NCI-H460 (cell line): Measurements from ENCODE around the gene GPR176. TPM values are rescaled to one million over a fixed set of nuclear protein-coding genes. Genes with fewer than 3 reads are reported as not detected.

Experiments
- DNase-seq: peaks from one replicate; pipeline ENCODE4 v3.0.0-alpha.2; 2016; ENCODE audit warnings: low read depth; ENCODE audit errors: extremely low read depth
- total RNA-seq: library from RNA; depleted of rRNA; stranded (reverse); fragments of >200 nt; shearing (Covaris generic); gene quantifications from 2 replicates; pipeline ENCODE4 v1.2.3, GENCODE V29; 2014

Gene GPR176
- total RNA-seq, 1 experiment from 2014 or later, result 0.84 TPM

DNA sequence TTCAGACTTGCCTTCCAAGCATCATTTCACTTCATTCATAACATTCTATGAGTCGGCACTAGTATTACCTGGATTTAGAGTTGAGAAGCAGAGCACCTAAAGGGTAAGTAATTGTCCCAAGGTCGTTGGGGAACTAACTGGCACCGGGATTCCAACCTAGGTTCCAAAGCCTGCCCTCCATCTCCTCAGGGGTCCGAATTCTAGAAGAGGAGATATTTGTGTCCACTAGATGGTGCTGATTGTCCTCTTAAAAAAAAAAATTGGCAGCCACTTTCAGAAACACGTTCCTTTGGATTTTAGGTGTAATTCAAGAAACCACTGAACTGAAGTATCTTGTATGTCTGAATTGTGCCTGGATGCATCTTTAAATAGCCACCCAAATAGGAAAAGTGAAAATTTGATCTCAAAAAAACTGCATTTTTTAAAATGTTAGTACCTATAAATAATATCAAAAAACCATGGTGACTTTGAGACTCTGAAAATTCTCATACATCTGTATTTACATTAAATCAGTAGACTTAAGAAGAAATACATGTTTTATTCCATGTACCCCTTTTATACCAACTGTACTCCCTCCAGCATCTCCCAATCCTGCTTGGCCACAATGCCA lies 133.5 kb downstream of the GPR176 start:
- peak; percentile 50 for DNase-seq

DNA sequence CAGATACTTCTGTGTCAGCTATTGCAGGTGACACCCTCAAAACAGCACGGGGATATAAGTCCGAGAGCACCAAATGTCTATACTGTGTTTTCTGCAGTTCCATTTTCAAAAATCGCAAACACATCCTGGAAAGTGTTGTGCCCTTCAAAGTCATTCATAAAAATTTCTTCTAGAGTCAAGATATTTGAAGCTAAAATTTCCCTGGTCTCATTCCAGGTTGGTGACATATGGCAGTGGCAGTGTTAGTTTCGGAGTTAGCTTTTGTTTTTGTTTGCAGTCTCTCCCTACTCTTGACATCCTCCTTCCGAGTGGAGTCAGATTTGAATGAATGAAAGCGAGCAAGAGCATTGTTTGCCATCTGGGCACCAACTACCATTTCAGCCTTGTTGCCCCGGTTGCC lies 134.2 kb downstream of the GPR176 start:
- DNase-seq, result no peak

DNA sequence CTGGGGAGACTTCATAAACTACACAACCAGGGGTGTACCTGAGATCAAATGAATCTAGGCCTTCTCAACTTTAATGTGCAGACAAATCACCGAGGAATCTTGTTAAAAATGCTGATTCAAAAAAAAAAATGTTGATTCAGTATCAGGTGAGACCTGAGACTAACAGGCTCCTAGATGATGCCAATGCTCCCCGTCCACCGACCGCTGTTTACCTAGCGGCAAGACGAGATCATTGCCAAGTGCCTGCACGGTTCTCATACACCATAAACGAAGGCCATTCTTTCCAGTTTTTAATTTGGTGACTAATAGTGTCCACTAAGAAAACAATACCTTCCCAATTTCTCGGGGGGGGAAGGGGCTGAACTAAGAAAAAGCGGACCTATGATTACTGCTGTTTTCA lies 134.9 kb downstream of the GPR176 start:
- no peak for DNase-seq

DNA sequence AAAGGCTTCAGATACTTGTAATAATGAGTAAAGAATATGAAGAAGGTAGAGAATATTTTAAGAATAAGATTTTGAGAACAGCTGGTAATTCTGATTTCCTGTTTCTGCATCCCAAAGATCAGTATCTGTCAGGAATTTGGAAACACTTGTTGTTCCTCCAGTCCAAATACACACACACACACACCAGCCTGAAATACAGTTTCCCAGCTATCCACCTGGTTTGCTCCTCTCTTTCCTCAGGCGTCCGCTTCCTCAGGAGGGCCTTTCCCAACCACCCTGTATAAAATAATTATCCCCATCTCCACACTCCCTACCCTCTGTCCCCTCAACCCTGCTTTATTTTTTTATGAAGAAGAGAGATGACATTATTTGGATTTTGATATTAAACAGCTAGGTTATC lies 135.4 kb downstream of the GPR176 start:
- DNase-seq, result no peak

DNA sequence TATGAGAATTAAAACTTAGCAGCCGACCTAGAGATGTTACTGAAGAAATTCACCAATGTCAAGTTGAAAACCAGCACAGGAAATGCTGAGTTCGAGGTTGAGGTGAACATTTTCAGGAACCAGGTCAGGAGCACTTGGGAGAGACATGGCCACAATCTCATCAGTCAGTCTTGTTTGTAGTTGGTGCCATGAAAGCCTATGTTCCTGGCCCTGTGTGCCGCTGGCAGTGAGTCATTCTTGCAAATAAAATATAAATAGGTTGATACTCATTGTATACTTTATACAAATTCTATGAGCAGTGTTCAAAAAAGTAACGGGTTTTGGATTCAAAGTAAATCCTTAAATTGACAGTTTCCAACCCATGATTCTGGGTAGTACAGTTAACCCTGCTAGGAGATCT lies 135.9 kb downstream of the GPR176 start:
- DNase-seq, result no peak

DNA sequence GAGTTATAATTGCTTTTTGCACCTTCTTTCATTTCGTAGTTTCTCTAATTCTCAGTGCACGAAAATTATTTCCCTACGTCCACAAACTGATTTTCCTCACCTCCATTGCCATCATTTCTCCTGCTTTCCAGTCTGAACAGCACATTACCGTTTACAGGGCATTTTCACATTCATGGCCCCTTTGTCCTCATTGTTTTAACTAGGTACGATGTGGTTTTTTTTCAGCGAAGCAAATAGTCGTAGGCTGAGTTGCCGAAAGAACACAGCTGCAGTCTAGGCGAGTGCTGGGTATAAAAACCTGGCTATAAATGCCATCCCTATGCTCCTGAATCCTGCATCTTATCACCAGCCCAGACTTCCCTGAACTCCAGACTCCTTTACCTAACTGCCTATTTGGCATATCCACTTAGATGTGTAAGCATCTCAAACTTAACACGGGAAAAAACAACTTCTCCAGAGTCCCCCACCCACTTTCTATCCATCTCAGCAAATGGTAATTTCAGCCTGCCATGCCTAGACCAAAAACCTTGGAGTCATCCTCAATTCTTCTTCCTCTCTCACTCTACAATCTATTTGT lies 136.7 kb downstream of the GPR176 start:
- no peak for DNase-seq

DNA sequence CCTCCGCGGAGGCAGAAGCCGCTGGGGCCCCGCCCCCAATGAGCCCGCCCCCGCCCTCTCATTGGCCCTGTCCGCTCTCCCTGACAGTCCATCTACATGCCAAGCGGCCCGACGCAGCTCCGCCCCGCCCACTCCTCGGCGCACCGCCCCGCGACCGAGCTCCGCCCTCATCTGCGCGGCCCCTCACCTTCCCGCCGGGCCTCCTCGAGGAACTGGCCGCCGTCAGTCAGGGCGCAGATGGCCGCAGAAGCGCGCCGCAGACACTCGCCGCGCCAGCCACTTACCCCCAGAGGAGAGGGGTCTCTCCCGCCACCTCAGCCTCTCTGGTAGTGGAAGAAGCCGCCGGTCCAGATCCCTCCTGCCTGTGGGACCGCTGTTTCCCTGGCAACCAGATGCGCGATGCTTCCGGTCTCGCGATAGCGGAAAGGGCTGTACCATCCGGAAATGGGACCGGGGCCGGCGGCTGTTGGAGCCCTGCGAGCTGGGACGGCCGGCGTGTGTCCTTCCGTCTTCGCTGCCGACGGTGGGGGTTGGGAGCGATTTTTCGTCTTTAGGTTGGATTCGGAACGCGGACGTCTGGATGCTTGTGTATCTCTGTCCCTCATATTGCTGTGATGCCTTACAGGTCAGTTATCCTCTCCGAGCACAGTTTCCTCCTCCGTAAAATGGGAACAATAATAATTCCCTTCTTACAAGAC lies 137.5 kb downstream of the GPR176 start, which contains the start of gene FSIP1:
Gene FSIP1, minus strand, starts transcription at position 401 of the 698 bp plus-strand sequence. CDS start 6,317 bp downstream, outside the sequence.
- peak; percentile 94 for DNase-seq

DNA sequence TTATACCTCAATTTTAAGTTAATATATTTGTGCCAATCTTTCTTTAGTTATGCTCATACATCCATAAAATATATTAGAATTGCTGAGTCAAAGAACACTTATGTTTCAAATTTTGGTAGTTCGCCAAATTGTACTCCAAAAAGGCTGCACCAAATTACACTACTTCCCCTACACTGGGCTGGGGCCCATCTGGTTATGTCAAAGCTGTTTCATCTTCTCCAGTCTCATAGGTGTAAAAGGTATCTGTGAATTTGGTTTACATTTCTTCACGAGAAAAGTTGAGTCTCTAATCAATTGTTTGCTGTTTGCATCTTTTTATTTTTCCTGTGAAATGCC lies 138.1 kb downstream of the GPR176 start:
- no peak for DNase-seq

DNA sequence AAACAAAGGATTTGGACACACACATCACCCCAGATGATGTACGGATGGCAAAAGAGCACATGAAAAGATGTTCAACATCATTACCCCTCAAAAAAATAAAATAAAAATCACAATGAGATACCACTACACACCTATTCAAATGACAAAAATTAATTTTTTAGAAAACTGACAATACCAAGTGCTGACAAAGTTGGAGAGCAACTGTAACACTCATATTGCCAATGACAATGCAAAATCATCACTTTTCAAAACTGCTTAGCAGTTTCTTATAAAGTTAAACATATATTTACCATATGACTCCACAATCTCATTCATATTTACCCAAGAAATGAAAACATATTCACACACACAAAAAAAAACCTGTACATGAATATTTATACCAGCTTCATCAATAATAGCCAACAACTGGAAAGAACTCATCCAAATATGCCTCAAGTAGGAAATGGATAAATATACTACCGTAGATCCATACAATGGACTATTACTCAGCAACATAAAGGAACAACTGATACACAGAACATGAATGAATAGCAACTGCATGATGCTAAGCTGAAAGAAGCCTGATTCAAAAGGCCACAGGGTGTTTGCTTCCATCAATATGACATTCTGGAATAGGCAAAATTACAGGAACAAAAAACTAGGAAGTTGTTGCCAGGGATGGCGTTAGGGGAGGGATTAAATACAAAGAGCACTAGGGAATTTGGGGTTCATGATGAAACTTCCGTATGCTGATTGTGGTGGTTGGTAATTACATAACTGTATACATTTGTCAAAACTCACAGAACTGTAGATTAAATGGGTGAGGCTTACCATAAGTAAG lies 138.7 kb downstream of the GPR176 start:
- no peak for DNase-seq

DNA sequence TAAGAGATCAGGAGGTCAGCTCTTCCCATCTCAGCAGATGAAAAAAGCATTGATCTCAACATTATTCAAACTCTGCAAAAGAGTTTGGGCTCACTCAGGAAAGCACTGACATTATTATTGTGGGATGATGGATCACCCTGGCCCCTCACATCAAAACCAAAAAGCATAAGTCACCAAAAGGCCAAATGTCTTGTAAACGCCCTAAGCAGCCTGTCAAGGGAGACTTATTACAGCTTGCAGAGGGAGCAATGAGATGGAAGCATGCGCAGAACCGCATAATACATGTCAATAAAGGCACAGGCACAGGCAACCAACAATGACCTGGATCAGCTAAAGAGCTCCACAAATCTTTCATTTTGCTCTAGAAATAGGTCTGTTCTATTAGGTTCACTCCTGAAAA lies 142.0 kb downstream of the GPR176 start:
- DNase-seq, result no peak

DNA sequence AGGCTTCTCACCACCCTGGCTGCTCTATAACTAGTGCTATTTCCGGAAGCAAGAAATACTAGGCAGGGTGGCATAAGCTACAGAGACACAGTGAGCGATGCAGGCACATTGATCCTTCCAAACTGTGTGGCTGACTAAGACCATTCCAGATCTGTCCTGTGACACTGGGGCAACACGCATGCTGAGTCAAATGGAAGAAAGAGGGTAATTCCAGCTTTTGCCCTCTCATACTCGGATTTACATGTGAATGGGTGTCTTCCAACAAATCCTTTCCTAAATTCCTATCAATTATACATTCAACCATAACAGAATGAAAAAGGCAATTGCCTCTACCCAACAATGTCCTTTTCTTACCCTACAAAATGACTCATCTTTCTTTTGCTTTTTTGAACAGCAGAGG lies 142.6 kb downstream of the GPR176 start:
- DNase-seq, result no peak

DNA sequence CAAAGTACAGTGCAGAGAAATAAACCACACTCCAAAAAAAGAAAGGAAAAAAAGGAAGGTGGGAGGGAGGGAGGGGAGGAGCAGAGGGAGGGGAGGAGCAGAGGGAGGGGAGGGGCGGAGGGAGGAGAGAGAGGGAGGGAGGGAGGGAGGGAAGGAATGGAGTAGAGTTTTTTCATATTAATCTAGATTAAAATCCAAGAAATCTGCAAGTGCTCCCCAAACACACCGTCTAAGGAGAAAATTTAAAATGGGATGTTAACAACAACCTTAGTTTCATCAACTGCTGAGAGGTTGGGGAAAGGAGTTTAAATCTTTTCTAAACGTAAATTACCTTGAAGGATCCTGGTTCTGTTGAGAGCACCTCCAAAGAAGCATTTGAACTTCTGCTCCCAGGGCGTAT lies 144.0 kb downstream of the GPR176 start:
- DNase-seq, result no peak

DNA sequence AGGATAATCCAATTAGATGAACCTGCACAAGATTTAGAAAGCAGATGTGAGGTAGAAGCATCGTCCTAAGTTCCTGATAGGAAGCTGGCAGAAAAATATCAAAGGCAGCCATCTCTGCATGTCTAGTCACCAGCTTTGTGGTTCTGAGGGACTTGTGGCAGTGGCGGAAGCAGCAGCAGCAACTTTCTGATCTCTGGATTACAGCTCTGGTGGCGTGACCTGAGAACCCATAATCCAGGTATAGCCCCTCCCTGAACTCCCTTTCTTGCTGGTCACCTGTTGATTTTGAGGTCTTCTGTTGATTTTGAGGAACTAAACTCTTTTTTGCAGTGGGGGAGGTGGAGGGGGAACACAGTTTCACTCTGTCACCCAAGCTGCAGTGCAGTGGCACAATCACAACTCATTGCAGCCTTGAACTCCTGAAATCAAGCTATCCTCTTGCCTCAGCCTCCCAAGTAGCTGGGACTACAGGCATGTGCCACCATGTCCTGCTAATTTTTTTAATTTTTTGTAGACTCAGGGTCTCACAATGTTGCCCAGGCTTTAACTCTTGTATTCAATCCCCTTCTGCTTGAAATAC lies 145.3 kb downstream of the GPR176 start:
- DNase-seq, result no peak

DNA sequence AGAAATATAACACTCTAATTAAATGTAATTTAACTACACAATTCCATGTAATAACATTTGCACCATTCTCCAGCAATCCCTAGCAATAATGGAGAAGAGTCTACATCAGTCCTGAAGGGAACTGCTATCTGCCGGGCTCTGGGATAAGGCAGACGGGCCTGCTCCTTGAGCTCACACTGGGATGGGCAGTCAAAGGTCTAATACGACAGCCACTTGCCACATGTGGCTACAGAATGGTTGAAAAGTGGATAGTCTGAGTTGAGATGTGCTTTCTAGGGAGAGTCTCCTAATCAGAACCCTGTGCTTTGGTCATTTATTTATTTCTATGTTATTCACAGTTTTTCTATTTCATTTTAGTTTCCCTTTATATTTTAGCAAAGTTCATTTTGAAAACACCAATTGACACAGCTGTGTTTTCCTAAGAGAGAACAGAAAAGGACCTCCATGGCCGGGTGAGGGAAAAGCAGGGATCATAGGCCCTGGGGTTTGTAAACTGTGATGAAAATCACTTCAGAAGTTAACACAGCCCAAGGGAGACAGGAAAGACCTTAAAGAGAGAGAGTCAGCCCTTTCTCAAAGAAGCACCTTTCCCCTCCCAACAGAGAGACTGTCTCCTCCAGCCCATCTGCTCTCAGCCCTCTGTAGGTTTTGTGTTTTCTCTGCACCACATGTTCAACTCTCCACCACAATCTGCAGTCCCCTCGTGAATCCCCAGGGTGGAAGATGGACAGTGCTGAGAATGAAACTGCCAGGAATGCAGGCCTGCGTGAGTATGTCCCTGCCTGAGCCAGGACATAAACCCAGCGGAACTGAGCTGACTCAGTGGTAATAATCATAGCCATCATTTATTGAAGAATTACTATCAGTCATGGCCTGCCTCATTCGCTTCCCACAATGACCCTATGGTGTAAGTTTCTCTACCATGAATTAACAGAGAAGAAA lies 149.0 kb downstream of the GPR176 start:
- no peak for DNase-seq

DNA sequence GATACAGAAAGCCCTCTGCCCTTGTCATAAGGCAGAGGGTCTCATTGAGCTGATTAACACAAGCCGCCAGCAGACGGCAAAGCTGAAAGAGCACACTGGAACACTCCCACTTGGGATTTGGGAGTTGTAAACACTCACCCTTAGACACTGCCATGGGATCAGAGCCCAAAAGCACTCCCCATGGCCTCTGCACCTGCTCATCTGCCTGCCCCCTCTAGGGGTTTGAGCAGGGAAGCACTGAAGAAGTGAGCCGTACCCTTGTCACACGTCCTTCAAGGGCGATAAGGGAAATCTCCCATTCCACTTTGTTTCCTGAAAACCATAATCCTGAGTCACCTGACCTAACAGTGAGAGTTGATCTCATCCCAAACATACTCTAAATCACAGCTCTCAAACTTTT lies 152.1 kb downstream of the GPR176 start:
- DNase-seq, result no peak

DNA sequence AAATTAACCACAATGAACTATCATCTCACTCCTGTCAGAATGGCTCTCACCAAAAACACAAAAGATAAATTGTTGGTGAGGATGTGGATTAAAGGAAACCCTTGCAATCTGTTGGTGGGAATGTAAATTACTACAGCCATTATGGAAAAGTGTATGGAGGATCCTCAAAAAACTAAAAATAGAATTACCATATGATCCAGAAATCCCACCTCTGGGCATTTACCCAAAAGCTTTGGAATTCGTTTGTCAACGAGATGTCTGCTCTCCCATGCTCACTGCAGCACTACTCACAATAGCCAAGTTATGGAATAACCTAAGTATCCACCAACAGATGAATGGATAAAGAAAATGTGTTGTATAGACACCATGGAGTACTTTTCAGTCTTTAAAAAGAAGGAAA lies 159.1 kb downstream of the GPR176 start:
- no peak for DNase-seq

DNA sequence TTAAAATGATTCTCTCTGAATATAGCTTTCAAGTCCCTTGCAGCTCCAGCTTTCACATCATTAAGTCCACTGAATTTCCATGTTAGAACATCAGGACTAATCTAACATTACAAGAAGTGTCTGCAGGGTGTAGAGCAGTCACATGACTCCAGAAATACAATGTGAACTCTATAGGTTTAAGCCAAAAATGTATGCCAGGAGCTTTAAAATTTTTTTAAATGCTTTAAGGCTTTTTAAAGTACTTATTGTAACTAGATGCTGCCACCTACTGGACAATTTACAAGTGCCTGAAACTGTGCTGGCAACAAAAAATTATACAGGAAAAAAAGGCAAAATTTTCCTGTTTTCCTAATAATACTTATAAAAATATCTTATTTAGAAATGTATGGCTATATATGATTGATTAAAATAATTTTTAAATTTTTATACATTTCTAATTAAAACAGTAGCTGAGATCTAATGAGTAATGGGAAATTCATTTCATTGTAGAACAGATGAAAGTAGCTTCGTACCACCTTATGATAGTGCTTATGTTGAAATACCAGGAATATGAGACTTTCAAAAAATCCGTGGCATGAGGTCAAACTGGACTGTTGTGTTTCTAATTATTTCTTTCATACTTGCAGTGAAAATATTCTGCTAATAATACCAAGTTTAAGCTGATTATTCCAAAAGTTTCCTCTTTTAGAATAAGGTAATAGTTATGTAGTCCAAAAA lies 163.1 kb downstream of the GPR176 start:
- DNase-seq, result peak; percentile 31

DNA sequence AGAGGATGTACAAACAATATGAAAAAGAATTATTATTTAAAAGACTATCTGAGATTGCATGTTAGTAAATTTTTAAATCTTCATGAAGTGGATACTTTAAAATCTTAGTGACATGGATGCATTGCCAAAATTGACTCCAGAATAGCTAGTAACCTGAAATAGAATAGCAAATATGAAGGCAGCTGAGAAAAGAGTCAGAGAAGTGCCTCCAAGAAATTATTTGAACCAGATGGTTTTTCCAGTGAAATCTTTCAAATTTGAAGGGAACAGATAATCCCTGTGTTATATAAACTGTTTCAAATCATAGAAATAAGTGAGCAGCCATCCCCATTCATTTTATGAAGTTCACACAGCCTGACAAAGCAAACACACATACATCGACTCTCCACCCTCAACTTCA lies 167.1 kb downstream of the GPR176 start:
- DNase-seq, result no peak

DNA sequence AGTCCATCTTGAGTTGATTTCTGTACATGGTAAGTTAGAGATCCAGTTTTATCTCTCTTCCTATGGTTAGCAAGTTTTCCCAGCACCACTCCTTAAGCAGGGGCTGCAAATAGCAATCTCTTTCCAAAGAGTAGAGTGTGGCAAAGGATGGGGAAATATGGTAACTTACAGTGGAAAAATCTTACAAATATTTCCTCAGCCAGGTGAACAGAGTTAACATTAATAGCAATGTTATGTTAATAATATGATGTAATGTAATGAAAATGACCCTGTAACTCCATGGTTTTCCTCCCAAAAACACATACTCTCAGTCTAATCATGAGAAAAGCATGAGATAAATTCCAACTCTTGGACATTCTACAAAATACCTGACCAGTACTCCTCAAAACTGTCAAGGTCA lies 167.8 kb downstream of the GPR176 start:
- no peak for DNase-seq
